ENCODE measurements around the gene BICD2.
A peak's percentile ranks its signal among the peaks of the same experiment; 100 is the strongest.

BICD2 gene

DNA sequence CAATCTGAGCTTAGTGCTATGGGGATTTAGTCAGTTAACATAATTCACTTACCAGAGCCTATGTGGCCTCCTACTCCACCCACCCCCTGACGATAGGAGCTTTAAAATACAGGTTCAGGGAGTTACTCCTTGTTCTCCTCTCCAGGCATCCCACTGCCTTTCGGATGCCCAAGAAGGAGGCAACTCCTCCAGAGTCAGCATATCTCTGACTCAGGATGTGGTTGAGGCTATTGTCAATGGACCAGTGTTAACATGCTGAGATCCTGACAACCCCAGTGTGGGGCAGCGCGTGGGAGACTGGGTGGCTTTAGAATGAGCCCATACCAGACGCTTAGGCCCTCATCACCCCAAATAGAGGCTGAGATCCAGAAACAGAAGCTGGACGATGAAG, 27.4 kb downstream of the BICD2 start:
- no peak for ATAC-seq (replicated peaks)
- H3K4me1 Mint-ChIP-seq (ENCODE audit: low read depth in 2 of 2): peaks cover 56 to 63% of the 10 kb centered on the region in 2 donors
- peaks cover 3% of the 10 kb centered on the region for H3K36me3 Mint-ChIP-seq (ENCODE audit: insufficient read depth)
- H3K27ac Mint-ChIP-seq: peak overlapping the region; percentile 38 to 57
- DNase-seq: no peak
- peak overlapping the region in 1 of 2 donors; percentile 13 for H3K4me3 Mint-ChIP-seq
- H3K27me3 Mint-ChIP-seq: no peaks in the 10 kb centered on the region
- no peaks in the 10 kb centered on the region for H3K9me3 Mint-ChIP-seq

DNA sequence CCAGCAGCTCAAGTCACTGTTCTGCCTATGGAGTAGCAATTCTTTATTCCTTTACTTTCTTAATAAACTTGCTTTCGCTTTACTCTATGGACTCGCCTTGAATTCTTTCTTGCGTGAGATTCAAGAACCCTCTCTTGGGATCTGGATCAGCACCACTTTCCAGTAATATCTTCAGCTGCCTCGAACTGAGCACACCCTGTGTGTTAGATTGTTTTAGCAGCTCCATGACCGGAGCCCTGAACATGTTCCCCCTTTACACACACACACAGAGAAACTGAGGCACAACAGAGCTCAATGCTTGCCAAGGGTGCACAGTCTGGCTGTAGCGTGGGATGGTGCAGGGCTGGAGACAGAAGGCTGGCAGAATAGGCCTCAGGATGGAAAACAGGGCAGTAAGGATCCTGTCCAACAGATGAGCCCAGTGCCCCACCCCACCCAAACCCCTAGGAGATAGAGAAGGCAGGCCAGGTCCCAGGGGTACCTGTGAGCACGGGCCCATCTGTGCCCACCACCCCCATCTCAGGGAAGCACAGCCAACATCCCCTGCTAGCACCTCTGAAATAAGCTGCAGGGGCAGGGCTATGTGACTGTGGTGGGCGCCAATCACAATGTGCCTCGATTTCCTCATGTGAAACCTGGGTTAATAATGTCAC, 27.9 kb downstream of the BICD2 start:
- peak overlapping the region; percentile 33 to 71 for H3K27ac Mint-ChIP-seq

DNA sequence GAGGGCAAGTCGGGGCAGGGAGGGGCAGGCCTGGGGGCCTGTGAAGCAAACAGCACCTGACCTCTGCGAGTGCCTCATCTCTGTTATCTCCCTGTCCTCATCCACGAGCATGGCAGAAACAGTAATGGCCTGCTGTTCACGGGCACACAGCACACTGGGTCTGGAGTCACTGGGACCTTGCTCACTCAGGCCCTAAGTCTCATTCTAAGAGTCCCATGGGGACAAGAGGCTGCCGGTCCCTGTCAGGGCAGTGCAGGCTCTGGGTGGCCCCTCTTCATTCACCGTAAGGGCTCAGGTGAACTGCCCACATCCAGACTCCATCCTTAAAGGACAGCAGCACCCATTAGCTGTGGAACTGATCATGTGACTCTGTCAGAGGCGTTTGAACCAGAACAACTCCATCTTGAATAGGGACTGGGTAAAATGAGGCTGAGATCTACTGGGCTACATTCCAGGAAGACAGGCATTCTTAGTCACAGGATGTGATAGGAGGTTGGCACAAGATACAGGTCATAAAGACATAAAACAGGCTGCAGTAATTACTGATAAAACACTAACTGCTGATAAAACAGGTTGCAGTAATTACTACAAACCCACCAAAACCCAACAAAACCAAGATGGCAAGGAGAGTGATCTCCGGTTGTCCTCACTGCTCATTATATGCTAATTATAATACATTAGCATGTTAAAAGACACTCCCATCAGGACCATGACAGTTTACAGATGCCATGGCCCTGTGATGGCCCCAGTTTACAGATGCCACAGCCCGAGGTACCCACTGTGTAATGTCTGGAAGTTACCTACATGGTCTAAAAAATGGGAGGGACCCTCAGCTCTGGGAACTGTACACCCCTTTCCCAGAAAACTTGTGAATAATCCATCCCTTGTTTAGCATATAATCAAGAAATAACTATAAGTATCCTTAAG, 28.7 kb downstream of the BICD2 start:
- Mint-ChIP-seq H3K4me3 (no peak overlapping the region), H3K27me3 (no peaks in the 10 kb centered on the region), H3K4me1 (ENCODE audit: low read depth in 2 of 2) (peaks cover 55 to 65% of the 10 kb centered on the region in 2 donors), H3K9me3 (no peaks in the 10 kb centered on the region), H3K27ac (peak overlapping the region; percentile 41 to 71), H3K36me3 (ENCODE audit: insufficient read depth) (peaks cover 8% of the 10 kb centered on the region)
- ATAC-seq (replicated peaks) (no peak), DNase-seq (no peak)

More for the DNA sequence above, 27.9 kb downstream of the BICD2 start:
- no peak for DNase-seq
- Mint-ChIP-seq H3K4me1 (ENCODE audit: low read depth in 2 of 2) (peaks cover 60 to 67% of the 10 kb centered on the region in 2 donors), H3K27me3 (no peaks in the 10 kb centered on the region), H3K36me3 (ENCODE audit: insufficient read depth) (peaks cover 3% of the 10 kb centered on the region), H3K9me3 (no peaks in the 10 kb centered on the region), H3K4me3 (no peak overlapping the region)
- no peak for ATAC-seq (replicated peaks)

DNA sequence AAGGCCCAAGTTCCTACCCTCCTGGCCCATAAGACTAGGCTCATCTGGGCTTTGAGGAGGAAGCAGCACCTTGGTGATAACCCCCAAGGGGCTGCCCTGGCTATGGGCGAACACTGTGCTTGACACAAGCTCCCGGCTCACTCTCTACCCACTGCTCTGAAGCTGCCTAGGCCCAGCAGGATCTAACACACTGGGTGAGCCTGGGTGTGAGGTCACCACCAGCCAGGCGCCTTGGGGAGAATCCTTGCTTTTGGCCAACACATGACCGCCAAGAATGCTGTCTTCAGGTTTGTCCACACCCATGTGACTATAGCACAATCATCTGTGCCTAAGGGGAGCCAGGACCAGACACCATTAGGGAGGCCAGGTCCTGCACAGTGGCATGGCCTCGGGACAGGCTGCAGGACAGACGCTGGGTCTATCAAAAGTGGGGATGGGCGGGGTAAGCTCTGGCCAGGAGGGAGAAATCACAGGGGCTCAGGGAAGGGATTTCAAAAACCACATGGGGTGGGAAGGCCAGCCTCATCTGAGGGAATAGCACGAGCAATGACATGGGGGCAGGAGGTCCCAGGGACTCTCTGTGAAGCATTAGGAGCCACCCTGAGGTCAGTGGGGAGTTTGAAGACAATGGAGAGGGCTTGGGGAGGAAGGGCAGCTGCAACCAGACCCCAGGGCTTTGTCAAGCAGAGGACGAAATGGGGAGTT, 29.6 kb downstream of the BICD2 start:
- ATAC-seq (replicated peaks): no peak
- H3K4me1 Mint-ChIP-seq (ENCODE audit: low read depth in 2 of 2): peaks cover 53 to 57% of the 10 kb centered on the region in 2 donors
- peak overlapping the region; percentile 41 to 71 for H3K27ac Mint-ChIP-seq

DNA sequence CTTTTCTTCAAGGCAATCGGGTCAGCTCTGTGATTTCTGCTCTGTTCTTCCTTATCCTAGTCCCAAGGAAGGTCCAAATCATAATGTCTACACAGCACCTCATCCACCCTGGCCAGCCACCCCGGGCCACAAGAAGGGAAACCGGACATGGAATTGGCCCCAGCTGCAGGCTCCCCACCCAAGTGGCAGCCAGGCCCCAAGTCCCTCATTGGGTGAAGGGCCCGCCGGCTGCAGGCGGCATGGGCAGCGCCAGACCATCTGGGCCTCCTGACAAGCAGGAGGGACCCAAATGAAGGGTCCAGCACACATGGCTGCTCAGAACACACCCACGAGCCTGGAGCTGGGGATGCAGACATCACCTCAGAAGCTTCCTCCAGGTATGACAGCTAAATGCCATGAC, 33.7 kb downstream of the BICD2 start:
- Mint-ChIP-seq H3K27ac (peak overlapping the region; percentile 38 to 82), H3K4me1 (ENCODE audit: low read depth in 2 of 2) (peaks cover 34 to 38% of the 10 kb centered on the region in 2 donors), H3K36me3 (ENCODE audit: insufficient read depth) (peaks cover 8% of the 10 kb centered on the region), H3K9me3 (no peaks in the 10 kb centered on the region), H3K27me3 (no peaks in the 10 kb centered on the region), H3K4me3 (no peak overlapping the region)
- ATAC-seq (replicated peaks) (no peak), DNase-seq (no peak)

More for the DNA sequence above, 29.6 kb downstream of the BICD2 start:
- DNase-seq: no peak
- no peaks in the 10 kb centered on the region for H3K27me3 Mint-ChIP-seq
- no peak overlapping the region for H3K4me3 Mint-ChIP-seq
- H3K36me3 Mint-ChIP-seq (ENCODE audit: insufficient read depth): peaks cover 8% of the 10 kb centered on the region
- no peaks in the 10 kb centered on the region for H3K9me3 Mint-ChIP-seq

DNA sequence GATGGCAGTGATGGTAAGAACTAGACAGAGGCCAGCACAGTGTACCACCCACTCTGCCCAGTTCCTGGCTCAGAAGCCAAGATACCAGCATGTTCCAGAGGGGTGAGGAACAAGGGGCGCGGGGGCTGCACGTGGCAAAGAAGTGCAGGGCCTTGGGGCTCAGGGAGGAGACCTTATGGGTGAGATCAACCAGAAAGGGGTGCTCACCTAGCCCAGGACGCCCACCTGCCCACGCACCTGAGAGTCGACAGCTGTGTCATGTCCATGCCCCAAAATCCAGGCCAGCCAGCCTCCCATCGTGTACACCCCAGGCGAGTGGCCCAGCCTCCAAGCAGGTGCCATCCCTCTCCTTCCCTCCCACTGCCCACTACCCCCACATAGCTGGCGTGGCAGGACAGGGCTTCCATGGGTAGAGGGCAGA, 34.9 kb downstream of the BICD2 start:
- no peaks in the 10 kb centered on the region for H3K27me3 Mint-ChIP-seq
- no peak overlapping the region for H3K27ac Mint-ChIP-seq
- ATAC-seq (replicated peaks) (no peak), DNase-seq (no peak)
- no peak overlapping the region for H3K4me3 Mint-ChIP-seq
- H3K36me3 Mint-ChIP-seq (ENCODE audit: insufficient read depth): peaks cover 8% of the 10 kb centered on the region
- H3K4me1 Mint-ChIP-seq (ENCODE audit: low read depth in 2 of 2): peaks cover 28% of the 10 kb centered on the region in 2 donors
- no peaks in the 10 kb centered on the region for H3K9me3 Mint-ChIP-seq

DNA sequence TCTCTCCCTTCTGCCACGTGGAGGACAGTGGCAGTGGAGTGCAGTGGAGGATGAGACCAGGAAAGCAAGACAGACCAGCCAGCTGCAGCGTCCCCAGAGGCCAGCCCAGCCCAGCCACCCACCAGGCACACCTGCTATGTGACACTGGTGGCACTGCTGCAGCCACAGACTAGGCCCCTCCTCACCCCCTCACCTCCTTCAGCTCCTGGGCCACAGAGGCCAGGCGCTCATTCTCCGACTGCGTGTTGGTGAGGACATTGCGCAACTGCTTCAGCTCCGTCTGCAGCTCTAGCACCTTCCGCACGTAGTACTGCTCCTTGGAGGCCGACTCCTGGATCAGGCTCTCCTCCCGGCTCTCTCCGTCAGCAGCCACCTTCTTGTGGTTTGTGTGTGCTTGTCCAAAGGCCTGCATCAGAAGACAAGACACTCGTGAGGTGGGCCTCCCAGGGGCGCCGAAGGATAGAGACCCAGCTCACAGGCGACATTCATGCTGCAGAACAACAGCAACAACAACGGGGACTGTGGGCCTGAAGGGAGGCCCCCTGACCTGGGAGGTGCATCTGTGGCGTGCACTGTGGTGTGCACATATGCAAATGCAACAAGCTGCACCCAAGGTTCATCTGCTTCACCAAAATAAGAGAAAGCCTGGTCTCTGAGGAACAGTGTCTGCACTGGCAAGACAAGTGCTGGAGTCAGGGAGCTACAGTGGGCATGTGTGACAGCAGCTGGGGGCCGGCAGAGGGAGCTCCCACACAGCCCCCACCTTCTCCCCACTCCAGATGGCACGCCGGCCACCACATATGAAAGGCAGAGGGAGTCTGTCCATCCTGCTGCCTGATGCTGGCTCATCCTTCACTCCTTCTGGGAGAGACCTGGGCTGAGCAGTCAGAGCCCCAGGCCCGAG, 35.5 kb downstream of the BICD2 start:
- no peak overlapping the region for H3K4me3 Mint-ChIP-seq
- peaks cover 8% of the 10 kb centered on the region for H3K36me3 Mint-ChIP-seq (ENCODE audit: insufficient read depth)
- H3K27me3 Mint-ChIP-seq: no peaks in the 10 kb centered on the region
- no peaks in the 10 kb centered on the region for H3K9me3 Mint-ChIP-seq
- ATAC-seq (replicated peaks): peak; percentile 32
- DNase-seq: no peak
- H3K27ac Mint-ChIP-seq: peak overlapping the region; percentile 15 to 38
- peaks cover 32% of the 10 kb centered on the region in 2 donors for H3K4me1 Mint-ChIP-seq (ENCODE audit: low read depth in 2 of 2)

DNA sequence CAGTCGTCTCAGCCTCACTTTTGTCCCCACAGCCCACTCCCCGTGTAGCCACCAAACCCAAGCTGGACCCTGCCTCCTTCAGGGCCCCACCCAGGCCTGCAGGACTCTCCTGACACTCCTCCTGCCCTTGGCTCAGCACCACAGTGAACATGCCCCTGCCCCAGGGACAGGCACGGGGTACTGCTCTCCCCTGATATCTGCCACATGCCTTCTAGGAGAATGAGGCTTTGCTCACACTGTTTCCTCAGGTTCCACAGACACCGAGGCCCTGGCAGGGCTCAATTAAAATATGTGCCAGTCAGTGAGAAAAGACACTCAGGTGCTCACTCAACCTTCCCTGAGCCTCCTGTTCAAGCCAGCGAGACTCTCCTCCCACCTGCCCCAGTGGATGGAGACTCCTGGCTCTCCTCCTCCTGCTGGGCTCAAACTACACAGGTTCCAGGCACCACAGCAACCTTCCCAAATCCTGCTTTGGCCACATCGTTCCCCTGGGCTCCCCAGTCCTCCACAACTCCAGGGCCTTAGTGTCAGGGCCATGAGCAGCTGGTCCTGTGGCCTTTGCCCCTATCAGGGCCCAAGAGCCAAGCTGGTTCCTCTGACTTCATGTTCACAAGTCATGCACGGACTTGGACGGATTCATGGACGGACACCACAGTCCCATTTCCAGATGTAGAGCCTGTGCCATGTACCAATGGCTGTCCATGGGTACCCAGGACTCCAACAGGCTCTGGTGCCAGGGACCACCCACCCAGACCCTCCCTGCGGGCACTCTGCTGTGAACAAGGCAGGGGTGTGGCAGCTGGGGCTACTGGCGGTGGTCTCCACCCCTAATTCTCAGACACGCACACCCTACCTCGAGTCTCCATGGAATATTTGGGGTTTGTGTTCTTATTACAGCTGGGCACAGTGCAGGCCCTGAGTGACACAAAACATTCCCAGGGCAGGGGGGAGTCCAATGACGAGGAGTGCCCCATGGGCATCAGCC, 36.6 kb downstream of the BICD2 start:
- DNase-seq: no peak
- Mint-ChIP-seq H3K36me3 (ENCODE audit: insufficient read depth) (peaks cover 8% of the 10 kb centered on the region), H3K4me3 (no peak overlapping the region), H3K27ac (peak overlapping the region; percentile 89 to 93), H3K9me3 (no peaks in the 10 kb centered on the region), H3K27me3 (no peaks in the 10 kb centered on the region), H3K4me1 (ENCODE audit: low read depth in 2 of 2) (peaks cover 31 to 34% of the 10 kb centered on the region in 2 donors)
- ATAC-seq (replicated peaks): no peak

DNA sequence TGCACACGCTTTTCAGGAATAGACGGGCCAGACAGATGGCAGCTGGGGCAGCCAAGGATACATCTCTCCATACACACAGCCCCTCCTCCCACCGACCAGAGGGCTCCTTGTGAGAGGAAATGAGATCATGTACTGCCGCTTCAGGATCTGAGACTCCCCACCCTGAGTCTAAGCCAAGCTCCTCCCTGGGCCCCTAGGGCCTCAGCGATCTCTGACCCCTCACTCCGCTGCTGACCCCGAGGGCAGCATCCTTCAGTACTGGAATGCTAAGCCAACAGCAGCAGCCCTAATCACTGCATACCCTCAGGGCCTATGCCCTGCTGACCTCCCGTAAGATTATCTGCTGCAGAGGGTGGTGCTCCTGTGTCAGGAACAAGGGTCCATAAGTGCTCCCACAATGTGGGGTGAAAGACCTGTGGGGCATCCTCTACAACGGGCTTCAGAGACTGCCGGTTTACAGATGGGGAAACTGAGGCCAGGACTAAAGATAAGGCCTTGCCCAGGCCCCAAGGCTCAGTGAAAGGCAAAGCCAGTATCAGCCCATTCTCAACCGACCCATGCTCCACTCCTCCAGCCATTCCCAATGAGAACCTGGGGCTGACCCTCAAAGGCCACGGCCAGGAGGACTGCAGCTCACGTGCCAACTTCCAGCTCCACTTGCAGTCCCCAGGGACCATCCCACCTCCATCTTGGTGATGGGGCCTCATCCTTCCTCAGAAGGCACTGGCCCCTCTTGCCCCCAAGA, 37.5 kb downstream of the BICD2 start:
- Mint-ChIP-seq H3K9me3 (no peaks in the 10 kb centered on the region), H3K27me3 (no peaks in the 10 kb centered on the region), H3K27ac (peak overlapping the region; percentile 89 to 93), H3K4me3 (no peak overlapping the region), H3K4me1 (ENCODE audit: low read depth in 2 of 2) (peaks cover 29 to 32% of the 10 kb centered on the region in 2 donors), H3K36me3 (ENCODE audit: insufficient read depth) (peaks cover 12% of the 10 kb centered on the region)
- no peak for DNase-seq
- ATAC-seq (replicated peaks): no peak

DNA sequence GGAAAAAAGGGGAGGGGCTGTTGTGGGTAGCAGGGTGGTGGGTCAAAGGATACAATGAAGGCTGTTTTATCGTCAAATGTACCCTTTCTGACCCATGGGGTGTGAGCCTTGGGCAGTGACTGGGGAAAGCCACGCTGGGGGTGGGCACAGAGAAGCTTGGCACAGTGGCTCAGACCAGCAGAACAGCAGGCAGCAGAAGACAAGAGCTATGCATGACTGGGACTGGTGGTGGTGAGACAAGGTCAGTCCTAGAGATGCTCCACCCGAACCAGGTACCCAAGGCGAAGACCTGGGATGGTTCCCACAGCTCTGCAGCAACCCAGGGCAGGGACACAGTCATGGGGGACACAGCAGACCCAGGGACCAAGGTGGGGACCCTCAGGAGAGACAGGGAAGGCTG, 38.3 kb downstream of the BICD2 start:
- DNase-seq: no peak
- no peaks in the 10 kb centered on the region for H3K9me3 Mint-ChIP-seq
- ATAC-seq (replicated peaks): no peak
- peaks cover 21 to 29% of the 10 kb centered on the region in 2 donors for H3K4me1 Mint-ChIP-seq (ENCODE audit: low read depth in 2 of 2)
- no peaks in the 10 kb centered on the region for H3K27me3 Mint-ChIP-seq
- no peak overlapping the region for H3K4me3 Mint-ChIP-seq
- H3K36me3 Mint-ChIP-seq (ENCODE audit: insufficient read depth): peaks cover 12% of the 10 kb centered on the region
- H3K27ac Mint-ChIP-seq: peak overlapping the region; percentile 89 to 93

DNA sequence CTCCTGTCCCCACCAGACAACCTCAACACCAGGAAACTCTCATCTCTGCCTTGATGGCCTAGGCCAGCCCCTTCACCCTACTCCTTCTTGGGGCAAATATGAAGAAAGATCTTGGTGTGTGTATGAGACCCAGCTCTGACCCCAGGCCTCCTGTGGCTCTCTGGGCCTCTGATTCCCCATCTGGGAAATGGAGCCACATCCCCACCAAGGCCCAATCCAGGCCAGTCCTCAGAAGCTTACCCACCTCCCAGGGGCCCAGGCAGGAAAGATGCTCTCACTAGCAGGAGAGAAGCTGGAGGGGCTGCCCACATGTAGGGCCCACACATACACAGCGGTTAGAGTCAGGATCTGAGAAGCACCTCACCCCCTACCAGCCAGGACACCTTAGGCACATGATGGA, 38.9 kb downstream of the BICD2 start:
- ATAC-seq (replicated peaks): no peak
- Mint-ChIP-seq H3K27me3 (no peaks in the 10 kb centered on the region), H3K27ac (peak overlapping the region; percentile 89 to 93), H3K36me3 (ENCODE audit: insufficient read depth) (peaks cover 16% of the 10 kb centered on the region), H3K4me3 (no peak overlapping the region), H3K9me3 (no peaks in the 10 kb centered on the region), H3K4me1 (ENCODE audit: low read depth in 2 of 2) (peaks cover 18 to 29% of the 10 kb centered on the region in 2 donors)
- DNase-seq: no peak
